ENCODE measurements around the gene DIP2A.

The DIP2A gene

GRCh38 chr21:46500224-46500861, 41.7 kb downstream of the DIP2A start:
- H4K20me1 ChIP-seq (ENCODE audit: insufficient read depth, low read length), result no peaks in the 10 kb centered on the region
- peaks cover 12% of the 10 kb centered on the region; the same call in 1 of the 2 replicates for H3K36me3 ChIP-seq (replicated peaks; ENCODE audit: insufficient read depth, low read length)
- DNase-seq, result peak; percentile 90
- H3K4me2 ChIP-seq (ENCODE audit: low read depth, low read length), result peak overlapping the region; percentile 68
- H3K9ac ChIP-seq (ENCODE audit: low read length), result peak overlapping the region; percentile 32
- no peaks in the 10 kb centered on the region for H3K9me3 ChIP-seq (replicated peaks; ENCODE audit: insufficient read depth, low read length)
- peak overlapping the region; percentile 47 for H2AFZ ChIP-seq (ENCODE audit: low read length)
- peak overlapping the region; percentile 65 for H3K27ac ChIP-seq (ENCODE audit: low read length)
- H3K4me3 ChIP-seq (ENCODE audit: low read length), result peak overlapping the region; percentile 24
- H3F3A ChIP-seq (ENCODE audit: insufficient read depth, low read length), result peaks cover 11% of the 10 kb centered on the region
- H3K79me2 ChIP-seq (ENCODE audit: low read length), result no peaks in the 10 kb centered on the region; the same call in 1 of the 2 replicates
- no peaks in the 10 kb centered on the region for H3K9me2 ChIP-seq (replicated peaks; ENCODE audit: insufficient read depth, low read length)
- H3K4me1 ChIP-seq (ENCODE audit: low read length), result peaks cover 17% of the 10 kb centered on the region
- H3K27me3 ChIP-seq (replicated peaks; ENCODE audit: insufficient read depth, low read length), result no peaks in the 10 kb centered on the region
- TF ChIP-seq EZH2 (optimal IDR thresholded peaks at IDR 0.05; ENCODE audit: low read depth, low read length) (no peak), EZH2phosphoT487 (IDR thresholded peaks at IDR 0.05; ENCODE audit: low read length) (no peak)
- TF ChIP-seq, protein P1, sequence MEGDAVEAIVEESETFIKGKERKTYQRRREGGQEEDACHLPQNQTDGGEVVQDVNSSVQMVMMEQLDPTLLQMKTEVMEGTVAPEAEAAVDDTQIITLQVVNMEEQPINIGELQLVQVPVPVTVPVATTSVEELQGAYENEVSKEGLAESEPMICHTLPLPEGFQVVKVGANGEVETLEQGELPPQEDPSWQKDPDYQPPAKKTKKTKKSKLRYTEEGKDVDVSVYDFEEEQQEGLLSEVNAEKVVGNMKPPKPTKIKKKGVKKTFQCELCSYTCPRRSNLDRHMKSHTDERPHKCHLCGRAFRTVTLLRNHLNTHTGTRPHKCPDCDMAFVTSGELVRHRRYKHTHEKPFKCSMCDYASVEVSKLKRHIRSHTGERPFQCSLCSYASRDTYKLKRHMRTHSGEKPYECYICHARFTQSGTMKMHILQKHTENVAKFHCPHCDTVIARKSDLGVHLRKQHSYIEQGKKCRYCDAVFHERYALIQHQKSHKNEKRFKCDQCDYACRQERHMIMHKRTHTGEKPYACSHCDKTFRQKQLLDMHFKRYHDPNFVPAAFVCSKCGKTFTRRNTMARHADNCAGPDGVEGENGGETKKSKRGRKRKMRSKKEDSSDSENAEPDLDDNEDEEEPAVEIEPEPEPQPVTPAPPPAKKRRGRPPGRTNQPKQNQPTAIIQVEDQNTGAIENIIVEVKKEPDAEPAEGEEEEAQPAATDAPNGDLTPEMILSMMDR (IDR thresholded peaks at IDR 0.05; ENCODE audit: low read length), result no peak

DNA sequence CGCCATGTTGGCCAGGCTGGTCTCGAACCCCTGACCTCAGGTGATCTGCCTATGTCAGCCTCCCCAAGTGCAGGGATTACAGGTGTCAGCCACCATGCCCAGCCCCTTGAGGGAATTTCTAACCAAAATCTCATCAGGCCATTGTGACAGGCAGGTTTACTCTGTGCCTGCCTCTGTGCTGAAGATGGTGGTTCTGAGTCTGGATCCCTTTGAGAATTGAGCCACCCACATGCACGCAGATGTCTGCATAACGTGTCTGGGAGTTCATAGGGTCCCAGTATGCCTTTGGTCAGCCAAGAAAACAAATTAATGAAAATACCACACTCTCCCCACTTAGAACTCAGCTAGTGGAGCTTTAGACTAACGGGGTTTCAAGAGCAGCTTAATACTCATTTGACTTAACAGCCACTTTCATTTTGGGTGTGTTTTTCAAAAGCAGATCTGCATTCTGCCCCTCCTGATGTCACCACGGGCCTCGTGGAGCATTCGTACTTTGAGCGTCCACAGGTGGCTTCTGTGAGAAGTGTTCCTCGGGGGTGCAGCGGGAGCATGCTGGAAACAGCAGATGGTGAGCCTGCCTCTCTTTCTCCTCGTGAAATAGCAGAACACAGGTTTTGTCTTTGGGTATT, 45.3 kb downstream of the DIP2A start:
- DNase-seq, result no peak
- Histone ChIP-seq H4K20me1 (ENCODE audit: insufficient read depth, low read length) (no peaks in the 10 kb centered on the region), H3K79me2 (ENCODE audit: low read length) (no peaks in the 10 kb centered on the region; the same call in 1 of the 2 replicates), H3K36me3 (replicated peaks; ENCODE audit: insufficient read depth, low read length) (peaks cover 3% of the 10 kb centered on the region; the same call in 1 of the 2 replicates), H3K27me3 (replicated peaks; ENCODE audit: insufficient read depth, low read length) (no peaks in the 10 kb centered on the region), H3K27ac (ENCODE audit: low read length) (no peak overlapping the region), H3K9ac (ENCODE audit: low read length) (no peak overlapping the region), H3F3A (ENCODE audit: insufficient read depth, low read length) (peaks cover 11% of the 10 kb centered on the region), H3K4me3 (ENCODE audit: low read length) (no peak overlapping the region), H3K9me3 (replicated peaks; ENCODE audit: insufficient read depth, low read length) (no peaks in the 10 kb centered on the region), H3K4me2 (ENCODE audit: low read depth, low read length) (no peak overlapping the region), H2AFZ (ENCODE audit: low read length) (no peak overlapping the region), H3K4me1 (ENCODE audit: low read length) (peaks cover 17% of the 10 kb centered on the region), H3K9me2 (replicated peaks; ENCODE audit: insufficient read depth, low read length) (no peaks in the 10 kb centered on the region)
- no peak for TF ChIP-seq EZH2 (optimal IDR thresholded peaks at IDR 0.05; ENCODE audit: low read depth, low read length)
- TF ChIP-seq EZH2phosphoT487 (IDR thresholded peaks at IDR 0.05; ENCODE audit: low read length), result no peak
- TF ChIP-seq, protein P1 (IDR thresholded peaks at IDR 0.05; ENCODE audit: low read length), result no peak

DNA sequence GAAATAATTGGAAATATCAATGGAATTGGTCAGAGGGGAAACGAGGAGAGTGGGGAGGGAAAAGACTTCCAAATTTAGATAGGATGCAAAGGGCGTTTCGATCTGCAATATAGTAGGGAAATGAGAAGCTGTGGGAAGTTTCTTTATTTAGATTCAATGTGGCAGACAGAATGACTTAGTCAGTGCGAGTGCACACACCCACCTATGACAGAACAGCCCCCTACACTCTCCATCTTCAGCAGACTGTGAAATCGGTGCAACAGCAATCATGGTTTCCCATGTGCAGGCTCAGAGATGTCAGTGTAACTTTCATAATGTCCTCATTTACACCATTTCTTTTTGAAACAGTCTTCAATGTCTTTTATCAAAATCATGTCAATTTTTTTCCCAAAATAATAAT, 46.0 kb downstream of the DIP2A start:
- Histone ChIP-seq H4K20me1 (ENCODE audit: insufficient read depth, low read length) (no peaks in the 10 kb centered on the region), H3K9ac (ENCODE audit: low read length) (no peak overlapping the region), H3K27ac (ENCODE audit: low read length) (no peak overlapping the region), H3K4me3 (ENCODE audit: low read length) (no peak overlapping the region), H3K9me2 (replicated peaks; ENCODE audit: insufficient read depth, low read length) (no peaks in the 10 kb centered on the region), H3K36me3 (replicated peaks; ENCODE audit: insufficient read depth, low read length) (peaks cover 3% of the 10 kb centered on the region; the same call in 1 of the 2 replicates), H3K79me2 (ENCODE audit: low read length) (no peaks in the 10 kb centered on the region; the same call in 1 of the 2 replicates), H2AFZ (ENCODE audit: low read length) (no peak overlapping the region), H3F3A (ENCODE audit: insufficient read depth, low read length) (peaks cover 11% of the 10 kb centered on the region), H3K4me2 (ENCODE audit: low read depth, low read length) (no peak overlapping the region), H3K9me3 (replicated peaks; ENCODE audit: insufficient read depth, low read length) (no peaks in the 10 kb centered on the region), H3K27me3 (replicated peaks; ENCODE audit: insufficient read depth, low read length) (no peaks in the 10 kb centered on the region), H3K4me1 (ENCODE audit: low read length) (peaks cover 13% of the 10 kb centered on the region)
- TF ChIP-seq EZH2 (optimal IDR thresholded peaks at IDR 0.05; ENCODE audit: low read depth, low read length), result no peak
- DNase-seq, result no peak

- Histone ChIP-seq H3K27me3 (replicated peaks; ENCODE audit: insufficient read depth, low read length) (no peaks in the 10 kb centered on the region), H3K9me3 (replicated peaks; ENCODE audit: insufficient read depth, low read length) (no peaks in the 10 kb centered on the region), H3K4me3 (ENCODE audit: low read length) (no peak overlapping the region), H3K4me1 (ENCODE audit: low read length) (no peaks in the 10 kb centered on the region), H3K9ac (ENCODE audit: low read length) (no peak overlapping the region), H3K4me2 (ENCODE audit: low read depth, low read length) (no peak overlapping the region), H3F3A (ENCODE audit: insufficient read depth, low read length) (no peaks in the 10 kb centered on the region), H3K79me2 (ENCODE audit: low read length) (no peaks in the 10 kb centered on the region; the same call in 1 of the 2 replicates), H3K27ac (ENCODE audit: low read length) (no peak overlapping the region), H2AFZ (ENCODE audit: low read length) (no peak overlapping the region), H3K36me3 (replicated peaks; ENCODE audit: insufficient read depth, low read length) (peaks cover 8% of the 10 kb centered on the region), H3K9me2 (replicated peaks; ENCODE audit: insufficient read depth, low read length) (no peaks in the 10 kb centered on the region), H4K20me1 (ENCODE audit: insufficient read depth, low read length) (no peaks in the 10 kb centered on the region)
- DNase-seq, result no peak
- TF ChIP-seq, protein P1 (IDR thresholded peaks at IDR 0.05; ENCODE audit: low read length), result no peak
- TF ChIP-seq EZH2phosphoT487 (IDR thresholded peaks at IDR 0.05; ENCODE audit: low read length) (no peak), EZH2 (optimal IDR thresholded peaks at IDR 0.05; ENCODE audit: low read depth, low read length) (no peak)
Measured at GRCh38 chr21:46507562-46507961, 48.9 kb downstream of the DIP2A start.

All from MM.1S (cell line).